ENCODE data around the gene TP73. TPM values are rescaled to one million over a fixed set of nuclear protein-coding genes. Genes with fewer than 3 reads are reported as not detected.
"Not testable (repeated sequence)": the region's sequence is repeated elsewhere in the genome, so short reads cannot be mapped to it uniquely, and the experiment has no call there.

Gene TP73
- total and polyA plus RNA-seq, 2 donors = 0.09 to 0.63 TPM

GRCh38 chr1:3611170-3612019 lies 40.9 kb upstream of the TP73 start, which contains the start of gene MEGF6:
TSS of gene MEGF6 (minus strand) at chr1:3611508. CDS start at chr1:3611268, 240 bp downstream.
- Histone ChIP-seq H3K4me1 (ENCODE audit: insufficient read depth) (no peaks in the 10 kb centered on the region), H3K4me3 (ENCODE audit: low read depth, low read length) (peak within 1 kb of the TSS; percentile 36), H3K27ac (ENCODE audit: low read depth) (no peak within 1 kb of the TSS), H3K36me3 (ENCODE audit: insufficient read depth) (no peaks in the 10 kb centered on the region)
- WGBS = under 1% methylated on average over 87 of the region's 87 CpGs
- DNase-seq (ENCODE audit: extremely low spot score) = no peak

GRCh38 chr1:3612123-3612522 lies 40.2 kb upstream of the TP73 start:
- no peak for DNase-seq (ENCODE audit: extremely low spot score)
- Histone ChIP-seq H3K4me3 (ENCODE audit: low read depth, low read length) (no peak overlapping the region), H3K36me3 (ENCODE audit: insufficient read depth) (no peaks in the 10 kb centered on the region), H3K27ac (ENCODE audit: low read depth) (no peak overlapping the region), H3K4me1 (ENCODE audit: insufficient read depth) (no peaks in the 10 kb centered on the region)
- WGBS = 68% methylated on average over 7 of the region's 7 CpGs

- no peak for DNase-seq (ENCODE audit: extremely low spot score)
- Histone ChIP-seq H3K4me3 (ENCODE audit: low read depth, low read length) (no peak overlapping the region), H3K4me1 (ENCODE audit: insufficient read depth) (no peaks in the 10 kb centered on the region), H3K27ac (ENCODE audit: low read depth) (no peak overlapping the region), H3K36me3 (ENCODE audit: insufficient read depth) (no peaks in the 10 kb centered on the region)
- 61% methylated on average over 20 of the region's 20 CpGs for WGBS
These were observed 37.3 kb upstream of the TP73 start for GRCh38 chr1:3614755-3615742.

GRCh38 chr1:3616861-3617260 lies 35.5 kb upstream of the TP73 start:
- no peak for DNase-seq (ENCODE audit: extremely low spot score)
- 83% methylated on average over 9 of the region's 9 CpGs for WGBS
- Histone ChIP-seq H3K4me1 (ENCODE audit: insufficient read depth) (no peaks in the 10 kb centered on the region), H3K36me3 (ENCODE audit: insufficient read depth) (no peaks in the 10 kb centered on the region), H3K27ac (ENCODE audit: low read depth) (no peak overlapping the region), H3K4me3 (ENCODE audit: low read depth, low read length) (no peak overlapping the region)

GRCh38 chr1:3617806-3618345 lies 34.4 kb upstream of the TP73 start:
- Histone ChIP-seq H3K36me3 (ENCODE audit: insufficient read depth) (no peaks in the 10 kb centered on the region), H3K4me1 (ENCODE audit: insufficient read depth) (no peaks in the 10 kb centered on the region), H3K4me3 (ENCODE audit: low read depth, low read length) (no peak overlapping the region), H3K27ac (ENCODE audit: low read depth) (no peak overlapping the region)
- WGBS = 84% methylated on average over 18 of the region's 18 CpGs
- DNase-seq (ENCODE audit: extremely low spot score) = no peak

- Histone ChIP-seq H3K27ac (ENCODE audit: low read depth) (no peak overlapping the region), H3K36me3 (ENCODE audit: insufficient read depth) (no peaks in the 10 kb centered on the region), H3K4me1 (ENCODE audit: insufficient read depth) (no peaks in the 10 kb centered on the region), H3K4me3 (ENCODE audit: low read depth, low read length) (no peak overlapping the region)
- WGBS = 73% methylated on average over 9 of the region's 9 CpGs
- no peak for DNase-seq (ENCODE audit: extremely low spot score)
These were observed 33.8 kb upstream of the TP73 start for GRCh38 chr1:3618531-3618880.

GRCh38 chr1:3618881-3619671 lies 33.2 kb upstream of the TP73 start:
- 20% methylated on average over 21 of the region's 21 CpGs for whole genome bisulfite sequencing
- peak; percentile 59 for DNase-seq (ENCODE audit: extremely low spot score)

GRCh38 chr1:3620708-3621107 lies 31.6 kb upstream of the TP73 start:
- WGBS = 90% methylated on average over 12 of the region's 12 CpGs
- H3K4me3 ChIP-seq (ENCODE audit: low read depth, low read length) = no peak overlapping the region
- H3K36me3 ChIP-seq (ENCODE audit: insufficient read depth) = no peaks in the 10 kb centered on the region
- DNase-seq (ENCODE audit: extremely low spot score) = no peak
- no peak overlapping the region for H3K27ac ChIP-seq (ENCODE audit: low read depth)
- no peaks in the 10 kb centered on the region for H3K4me1 ChIP-seq (ENCODE audit: insufficient read depth)

More at GRCh38 chr1:3618881-3619671, 33.2 kb upstream of the TP73 start:
- no peak overlapping the region for H3K27ac ChIP-seq (ENCODE audit: low read depth)
- H3K4me1 ChIP-seq (ENCODE audit: insufficient read depth) = no peaks in the 10 kb centered on the region
- H3K36me3 ChIP-seq (ENCODE audit: insufficient read depth) = no peaks in the 10 kb centered on the region
- H3K4me3 ChIP-seq (ENCODE audit: low read depth, low read length) = no peak overlapping the region

GRCh38 chr1:3621151-3621671 lies 31.1 kb upstream of the TP73 start:
- not testable (repeated sequence) for DNase-seq (ENCODE audit: extremely low spot score); H3K4me1 ChIP-seq (ENCODE audit: insufficient read depth); H3K4me3 ChIP-seq (ENCODE audit: low read depth, low read length); H3K36me3 ChIP-seq (ENCODE audit: insufficient read depth); H3K27ac ChIP-seq (ENCODE audit: low read depth)
- WGBS = 24% methylated on average over 15 of the region's 15 CpGs

GRCh38 chr1:3622102-3622501 lies 30.2 kb upstream of the TP73 start:
- not testable (repeated sequence) for H3K36me3 ChIP-seq (ENCODE audit: insufficient read depth)
- 83% methylated on average over 9 of the region's 9 CpGs for WGBS

GRCh38 chr1:3623441-3624199 lies 28.7 kb upstream of the TP73 start:
- Histone ChIP-seq H3K36me3 (ENCODE audit: insufficient read depth) (peaks cover 2% of the 10 kb centered on the region), H3K27ac (ENCODE audit: low read depth) (no peak overlapping the region), H3K4me3 (ENCODE audit: low read depth, low read length) (peak overlapping the region; percentile 77), H3K4me1 (ENCODE audit: insufficient read depth) (no peaks in the 10 kb centered on the region)
- no peak for DNase-seq (ENCODE audit: extremely low spot score)
- 32% methylated on average over 23 of the region's 23 CpGs for WGBS

More at GRCh38 chr1:3622102-3622501, 30.2 kb upstream of the TP73 start:
- not testable (repeated sequence) for H3K4me3 ChIP-seq (ENCODE audit: low read depth, low read length); DNase-seq (ENCODE audit: extremely low spot score); H3K4me1 ChIP-seq (ENCODE audit: insufficient read depth); H3K27ac ChIP-seq (ENCODE audit: low read depth)
